Measurements from ENCODE around the gene BTBD2.

DNA sequence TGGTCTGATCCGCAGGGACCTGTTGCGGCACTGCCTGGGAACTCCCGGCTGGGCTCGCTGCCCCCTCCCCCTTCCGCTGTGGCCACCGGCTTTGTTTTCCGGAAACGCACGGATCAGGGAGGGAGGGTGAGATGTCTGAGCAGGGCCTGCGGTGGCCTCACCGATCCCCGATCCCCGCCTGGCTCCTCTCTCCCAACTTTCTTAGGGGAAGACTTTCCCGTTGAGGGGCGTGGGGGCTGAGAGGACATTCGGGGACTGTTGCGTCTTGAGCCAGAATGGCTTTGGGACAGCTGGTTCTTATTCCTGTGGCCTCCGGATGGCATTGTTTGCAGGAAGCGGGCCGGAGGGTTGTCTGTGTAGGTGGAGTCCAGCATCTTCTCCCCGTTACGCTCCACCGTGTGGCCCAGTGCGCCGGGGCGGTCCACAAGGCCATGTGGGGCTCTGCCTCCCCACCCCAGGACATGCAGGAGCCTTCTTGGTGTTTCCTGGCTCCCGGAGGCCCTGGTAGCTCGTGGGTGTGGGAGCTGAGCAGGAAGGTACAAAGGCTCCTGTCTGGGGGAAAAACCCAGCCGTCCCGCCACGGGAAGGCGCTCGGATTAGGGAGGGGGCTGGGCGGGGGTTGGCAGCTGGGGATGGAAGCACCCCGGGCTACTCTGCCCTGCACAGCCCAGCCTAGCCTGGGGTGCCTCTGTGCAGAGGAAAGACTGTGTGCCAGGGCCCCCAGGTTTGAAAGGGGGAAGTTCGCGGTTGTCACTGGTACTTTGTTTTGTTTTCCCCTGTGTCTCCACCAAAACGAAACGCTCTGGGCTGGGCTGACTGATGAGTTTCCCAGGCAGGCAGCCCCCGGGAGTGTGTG, 73.2 kb downstream of the BTBD2 start:
- TF ChIP-seq, protein P1, sequence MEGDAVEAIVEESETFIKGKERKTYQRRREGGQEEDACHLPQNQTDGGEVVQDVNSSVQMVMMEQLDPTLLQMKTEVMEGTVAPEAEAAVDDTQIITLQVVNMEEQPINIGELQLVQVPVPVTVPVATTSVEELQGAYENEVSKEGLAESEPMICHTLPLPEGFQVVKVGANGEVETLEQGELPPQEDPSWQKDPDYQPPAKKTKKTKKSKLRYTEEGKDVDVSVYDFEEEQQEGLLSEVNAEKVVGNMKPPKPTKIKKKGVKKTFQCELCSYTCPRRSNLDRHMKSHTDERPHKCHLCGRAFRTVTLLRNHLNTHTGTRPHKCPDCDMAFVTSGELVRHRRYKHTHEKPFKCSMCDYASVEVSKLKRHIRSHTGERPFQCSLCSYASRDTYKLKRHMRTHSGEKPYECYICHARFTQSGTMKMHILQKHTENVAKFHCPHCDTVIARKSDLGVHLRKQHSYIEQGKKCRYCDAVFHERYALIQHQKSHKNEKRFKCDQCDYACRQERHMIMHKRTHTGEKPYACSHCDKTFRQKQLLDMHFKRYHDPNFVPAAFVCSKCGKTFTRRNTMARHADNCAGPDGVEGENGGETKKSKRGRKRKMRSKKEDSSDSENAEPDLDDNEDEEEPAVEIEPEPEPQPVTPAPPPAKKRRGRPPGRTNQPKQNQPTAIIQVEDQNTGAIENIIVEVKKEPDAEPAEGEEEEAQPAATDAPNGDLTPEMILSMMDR (IDR thresholded peaks at IDR 0.05) = no peak
- TF ChIP-seq POLR2A (IDR thresholded peaks at IDR 0.05) = no peak

Measured in Peyer's patch (tissue), 4 donors.